ENCODE measurements around the gene CABS1. TPM values are rescaled to one million over a fixed set of nuclear protein-coding genes. Genes with fewer than 3 reads are reported as not detected.

CABS1 gene
- polyA plus RNA-seq, 3 donors, result not detected

GRCh38 chr4:70326052-70326451 lies 8.7 kb upstream of the CABS1 start:
- Mint-ChIP-seq H3K27ac (no peak overlapping the region), H3K36me3 (no peaks in the 10 kb centered on the region), H3K4me3 (no peak overlapping the region), H3K27me3 (ENCODE audit: low read depth in 3 of 3) (no peaks in the 10 kb centered on the region), H3K4me1 (no peaks in the 10 kb centered on the region), H3K9me3 (peaks cover 0 to 3% (median 0%) of the 10 kb centered on the region in 7 donors)
- H3K9ac ChIP-seq (ENCODE audit: insufficient read depth, low read length, poor library complexity, severe bottlenecking), result no peak overlapping the region
- no peak overlapping the region for H2AFZ ChIP-seq (ENCODE audit: insufficient read depth, low read depth, low read length, poor library complexity, severe bottlenecking)
- H3K4me3 ChIP-seq (replicated peaks in 1 of 3; ENCODE audit: low read depth in 2 of 3, low read length in 3 of 3), result no peak overlapping the region
- no peaks in the 10 kb centered on the region for H3K9me3 ChIP-seq (replicated peaks in 1 of 2; ENCODE audit: control insufficient read depth in 1 of 2, insufficient read depth in 1 of 2, low read length in 2 of 2)
- H3K36me3 ChIP-seq (replicated peaks in 1 of 2; ENCODE audit: control insufficient read depth in 1 of 2, insufficient read depth in 2 of 2, low read length in 2 of 2), result no peaks in the 10 kb centered on the region
- H3K4me2 ChIP-seq (replicated peaks; ENCODE audit: extremely low read depth, low read length, poor library complexity, severe bottlenecking), result no peak overlapping the region
- H3K27me3 ChIP-seq (ENCODE audit: control insufficient read depth in 2 of 2, insufficient read depth in 2 of 2, low read length in 2 of 2), result no peaks in the 10 kb centered on the region
- WGBS (ENCODE audit: insufficient coverage), result 83% methylated on average over 1 of the region's 2 CpGs
- no peak for DNase-seq
- H3K27ac ChIP-seq (ENCODE audit: low read depth in 1 of 2, low read length in 2 of 2), result no peak overlapping the region
- H3K79me2 ChIP-seq (ENCODE audit: insufficient read depth, low read length), result no peaks in the 10 kb centered on the region
- H3K4me1 ChIP-seq (ENCODE audit: control insufficient read depth in 1 of 2, insufficient read depth in 2 of 2, low read length in 2 of 2), result no peaks in the 10 kb centered on the region
- intact Hi-C loops (cut with micrococcal nuclease), result no loop called here
- no peaks in the 10 kb centered on the region for H4K20me1 ChIP-seq (ENCODE audit: insufficient read depth, low read length)
- no peak for TF ChIP-seq CTCF (IDR thresholded peaks at IDR 0.05)

DNA sequence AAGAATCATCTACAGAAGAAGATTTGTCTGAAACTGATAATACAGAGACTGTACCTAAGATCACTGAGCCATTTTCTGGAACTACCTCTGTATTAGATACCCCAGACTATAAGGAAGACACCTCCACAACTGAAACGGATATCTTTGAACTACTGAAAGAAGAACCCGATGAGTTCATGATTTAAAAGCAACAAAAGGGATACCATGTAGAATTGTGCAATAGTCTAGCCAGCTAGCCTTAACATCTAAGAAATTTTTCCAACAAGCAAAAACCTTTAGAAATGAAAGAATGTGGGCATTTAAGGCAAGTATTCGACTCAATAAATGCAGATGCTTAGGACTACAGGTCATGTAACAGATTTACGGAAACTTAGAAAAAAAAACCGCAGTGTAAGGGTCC lies 1.3 kb downstream of the CABS1 start:
- H3K27ac Mint-ChIP-seq, result no peak overlapping the region
- H3K4me1 Mint-ChIP-seq, result no peaks in the 10 kb centered on the region
- no peak overlapping the region for H3K4me3 Mint-ChIP-seq
- Histone ChIP-seq H2AFZ (ENCODE audit: insufficient read depth, low read depth, low read length, poor library complexity, severe bottlenecking) (no peak overlapping the region), H4K20me1 (ENCODE audit: insufficient read depth, low read length) (no peaks in the 10 kb centered on the region), H3K4me2 (replicated peaks; ENCODE audit: extremely low read depth, low read length, poor library complexity, severe bottlenecking) (no peak overlapping the region), H3K9ac (ENCODE audit: insufficient read depth, low read length, poor library complexity, severe bottlenecking) (no peak overlapping the region), H3K4me3 (replicated peaks in 1 of 3; ENCODE audit: low read depth in 2 of 3, low read length in 3 of 3) (no peak overlapping the region), H3K27me3 (ENCODE audit: control insufficient read depth in 2 of 2, insufficient read depth in 2 of 2, low read length in 2 of 2) (no peaks in the 10 kb centered on the region), H3K27ac (ENCODE audit: low read depth in 1 of 2, low read length in 2 of 2) (no peak overlapping the region), H3K9me3 (replicated peaks in 1 of 2; ENCODE audit: control insufficient read depth in 1 of 2, insufficient read depth in 1 of 2, low read length in 2 of 2) (no peaks in the 10 kb centered on the region), H3K4me1 (ENCODE audit: control insufficient read depth in 1 of 2, insufficient read depth in 2 of 2, low read length in 2 of 2) (no peaks in the 10 kb centered on the region), H3K79me2 (ENCODE audit: insufficient read depth, low read length) (no peaks in the 10 kb centered on the region), H3K36me3 (replicated peaks in 1 of 2; ENCODE audit: control insufficient read depth in 1 of 2, insufficient read depth in 2 of 2, low read length in 2 of 2) (no peaks in the 10 kb centered on the region)
- TF ChIP-seq CTCF (IDR thresholded peaks at IDR 0.05), result no peak
- no peaks in the 10 kb centered on the region for H3K36me3 Mint-ChIP-seq
- intact Hi-C loops (cut with micrococcal nuclease), result no loop called here
- no peaks in the 10 kb centered on the region for H3K27me3 Mint-ChIP-seq (ENCODE audit: low read depth in 3 of 3)
- WGBS (ENCODE audit: insufficient coverage), result no CpG with 5 or more reads among the region's 5 CpGs
- H3K9me3 Mint-ChIP-seq, result peaks cover 0 to 3% (median 0%) of the 10 kb centered on the region in 7 donors
- DNase-seq, result no peak

All from CD14-positive monocyte (primary cell).